SH-SY5Y (cell line): ENCODE measurements around the gene UBE2E3.

Experiments
- GATA2 ChIP-seq: IDR thresholded peaks from 2 replicates; pipeline ENCODE4 v1.6.1; 2011; ENCODE audit warnings: mild to moderate bottlenecking, low read depth, low read length
- GATA3 ChIP-seq: IDR thresholded peaks from 2 replicates; pipeline ENCODE4 v1.6.1; 2011; ENCODE audit warnings: low read depth, mild to moderate bottlenecking, low read length, moderate library complexity

UBE2E3 gene

DNA sequence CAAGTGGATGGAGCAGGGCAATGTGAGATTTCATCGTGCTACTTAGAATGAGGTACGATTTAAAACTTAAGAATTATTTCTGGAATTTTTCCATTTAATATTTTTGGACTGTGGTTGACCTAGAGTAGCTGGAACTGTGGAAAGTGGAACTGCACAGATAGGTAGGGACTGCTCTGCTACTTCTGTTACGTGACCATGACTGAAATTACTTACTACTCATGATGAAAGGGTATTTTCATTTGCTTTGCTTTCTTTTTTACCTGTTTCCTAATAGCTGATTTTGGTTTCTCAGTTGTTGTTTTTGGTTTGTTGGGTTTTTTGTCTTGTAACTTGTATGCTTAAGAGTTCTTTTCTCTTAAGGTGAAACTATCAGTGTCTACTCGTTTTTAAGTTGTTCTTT, 11.4 kb downstream of the UBE2E3 start:
- no peak for TF ChIP-seq GATA2

DNA sequence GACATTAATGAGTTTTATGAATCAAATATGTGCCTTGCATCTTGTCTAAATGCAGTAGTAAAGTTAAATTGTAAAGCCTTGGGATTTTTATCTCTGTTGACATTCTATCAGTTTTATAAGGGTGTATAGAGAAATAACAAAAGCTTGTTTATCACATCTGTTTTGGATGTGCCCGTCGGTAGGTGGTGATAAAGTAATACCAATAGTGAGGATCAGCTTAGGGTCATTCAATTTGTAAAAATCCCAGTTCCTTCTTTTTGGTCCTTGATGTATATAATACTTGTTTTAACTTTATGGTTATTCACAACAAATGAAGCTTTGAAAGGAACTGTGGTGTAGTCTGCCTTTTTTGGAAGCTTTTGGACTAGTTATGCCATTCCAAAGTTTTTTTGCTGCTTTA, 12.6 kb downstream of the UBE2E3 start:
- TF ChIP-seq GATA2, result no peak
- no peak for TF ChIP-seq GATA3

- no peak for TF ChIP-seq GATA2
- TF ChIP-seq GATA3, result no peak
Measured at GRCh38 chr2:180999274-180999964, 19.0 kb downstream of the UBE2E3 start.

DNA sequence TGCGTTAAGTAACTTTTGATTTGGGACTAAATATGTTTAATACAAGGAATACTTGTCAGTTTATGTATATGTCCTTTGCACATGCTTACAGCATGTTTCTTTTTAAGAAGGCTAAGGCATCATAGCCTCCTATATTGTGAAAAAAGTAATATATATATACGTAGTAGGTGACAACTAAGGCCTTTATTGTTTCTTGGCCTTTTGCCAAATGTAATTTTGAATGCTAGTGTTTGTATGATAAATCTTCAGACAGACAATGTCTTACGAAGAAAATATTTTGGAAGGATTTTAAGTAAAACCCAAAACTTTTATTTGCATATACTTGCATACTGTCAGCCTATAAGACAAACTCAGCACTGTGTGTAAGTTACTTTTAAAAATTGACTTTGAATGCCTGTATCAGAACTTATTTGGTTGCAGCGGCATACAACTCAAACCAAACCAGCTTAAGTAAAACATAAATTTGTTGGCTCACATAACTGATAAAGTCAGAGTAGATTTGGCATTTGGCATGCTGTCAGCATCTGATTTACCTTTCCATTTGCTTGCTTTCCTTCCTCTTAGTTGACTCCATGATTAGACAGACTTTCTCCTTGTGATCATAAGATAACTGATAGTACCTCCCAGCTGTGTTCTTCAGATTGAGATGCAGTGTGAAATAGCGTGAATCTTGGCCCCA, 24.4 kb downstream of the UBE2E3 start:
- TF ChIP-seq GATA2, result peak; percentile 18; the same call in 1 of the 2 replicates
- TF ChIP-seq GATA3, result no peak

- TF ChIP-seq GATA2 (no peak), GATA3 (no peak)
Measured at GRCh38 chr2:181005326-181005655, 24.9 kb downstream of the UBE2E3 start.

DNA sequence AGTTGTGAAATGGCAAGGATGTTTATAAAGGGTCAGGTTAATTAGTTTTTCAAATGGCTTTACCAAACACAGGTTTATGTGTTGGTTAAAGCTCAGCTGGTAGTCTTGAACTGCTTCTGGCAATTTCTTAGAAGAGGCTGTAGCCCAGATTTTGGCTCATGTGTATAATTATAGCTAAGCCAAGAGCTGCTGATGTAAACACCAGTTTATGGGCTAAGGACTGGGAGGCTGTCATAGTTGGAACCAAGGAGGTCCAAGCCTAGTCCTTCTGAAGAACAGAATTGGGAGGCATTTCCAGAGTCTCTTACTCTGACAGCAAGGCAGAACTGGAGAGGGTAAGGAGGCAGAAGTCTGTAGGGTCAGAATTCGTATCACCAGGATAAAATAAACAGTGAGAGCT, 25.4 kb downstream of the UBE2E3 start:
- TF ChIP-seq GATA3 (no peak), GATA2 (no peak)

- TF ChIP-seq GATA3 (no peak), GATA2 (no peak)
Measured at GRCh38 chr2:181007086-181007837, 26.9 kb downstream of the UBE2E3 start.

- TF ChIP-seq GATA2 (no peak), GATA3 (no peak)
Measured at GRCh38 chr2:181008407-181008806, 28.0 kb downstream of the UBE2E3 start.

DNA sequence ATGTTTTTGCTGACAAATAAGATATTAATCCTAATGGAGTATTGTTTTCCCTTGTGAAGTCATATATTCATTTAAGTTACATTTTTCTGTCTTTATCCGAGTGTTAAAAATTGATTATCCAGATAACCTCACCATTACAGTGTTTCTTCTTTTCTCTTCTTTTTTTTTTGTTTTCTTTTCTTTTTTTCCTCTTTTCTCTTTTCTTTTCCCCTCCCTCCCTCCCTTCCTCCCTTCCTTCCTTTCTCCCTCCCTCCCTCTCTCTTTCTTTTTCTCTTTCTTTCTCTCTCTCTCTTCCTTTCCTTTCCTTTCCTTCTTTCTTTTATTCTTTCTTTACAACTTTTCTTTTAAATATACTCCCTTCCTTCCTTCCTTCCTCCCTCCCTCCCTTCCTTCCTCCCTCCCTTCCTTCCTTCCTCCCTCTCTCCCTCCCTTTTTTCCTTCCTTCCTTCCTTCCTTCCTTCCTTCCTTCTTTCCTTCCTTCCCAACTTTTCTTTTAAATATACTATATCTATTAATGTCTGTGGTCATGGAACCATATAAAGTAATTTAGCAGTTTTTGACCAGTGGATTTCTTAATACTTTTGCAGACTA, 40.9 kb downstream of the UBE2E3 start:
- TF ChIP-seq GATA3, result no peak

- TF ChIP-seq GATA2, result no peak
- no peak for TF ChIP-seq GATA3
Measured at GRCh38 chr2:181022652-181023051, 42.2 kb downstream of the UBE2E3 start.

- TF ChIP-seq GATA2, result no peak
- no peak for TF ChIP-seq GATA3
Measured at GRCh38 chr2:181025004-181025403, 44.6 kb downstream of the UBE2E3 start.

DNA sequence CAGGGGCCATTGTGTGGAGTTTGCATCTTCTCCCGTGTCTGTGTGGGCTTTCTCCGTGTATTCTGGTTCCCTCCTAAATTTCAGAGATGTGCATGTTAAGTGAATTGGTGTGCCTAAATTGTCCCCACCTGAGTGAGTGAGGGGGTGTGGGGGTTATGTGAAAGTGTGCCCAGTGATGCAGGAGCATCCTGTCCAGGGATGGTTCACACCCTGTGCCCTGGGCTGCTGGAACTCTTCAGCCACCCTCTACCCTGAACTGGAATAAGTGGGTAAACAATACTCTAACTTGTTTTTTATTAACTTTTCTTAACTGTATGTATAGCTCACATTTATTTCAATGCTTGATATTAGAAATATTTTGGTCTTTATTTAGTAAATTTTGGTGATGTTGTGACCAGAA, 56.0 kb downstream of the UBE2E3 start:
- TF ChIP-seq GATA2 (no peak), GATA3 (no peak)

DNA sequence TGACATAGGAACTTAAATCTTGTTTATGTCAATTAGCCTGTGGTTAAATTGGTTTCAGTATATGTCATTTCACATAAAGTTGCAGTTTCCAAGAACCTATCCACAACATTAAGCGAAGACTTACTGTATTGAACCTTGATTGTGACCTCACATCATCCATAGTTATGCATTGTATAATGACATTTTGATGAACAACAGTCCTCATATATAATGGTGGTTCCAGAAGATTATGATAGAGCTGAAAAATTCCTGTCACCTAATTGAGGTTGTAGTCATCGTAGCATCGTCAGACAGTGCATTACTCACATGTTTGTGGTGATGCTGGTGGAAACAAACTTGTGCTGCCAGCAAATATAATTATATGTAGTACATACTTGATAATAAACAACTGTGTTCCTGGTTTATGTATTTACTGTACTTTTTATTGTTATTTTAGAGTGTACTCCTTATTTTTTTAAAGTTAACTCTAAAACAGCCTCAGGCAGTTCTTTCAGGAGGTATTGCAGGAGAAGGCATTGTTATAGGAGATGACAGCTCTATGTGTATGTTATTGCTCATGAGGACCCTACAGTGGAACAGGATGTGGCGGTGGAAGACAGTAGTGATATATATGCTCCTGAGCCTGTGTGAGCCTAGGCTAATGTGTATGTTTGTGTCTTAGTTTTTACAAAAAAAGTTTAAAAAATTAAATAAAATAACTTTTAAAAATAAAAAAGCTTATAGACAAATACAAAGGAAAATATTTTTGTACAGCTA, 56.6 kb downstream of the UBE2E3 start:
- no peak for TF ChIP-seq GATA3
- no peak for TF ChIP-seq GATA2

DNA sequence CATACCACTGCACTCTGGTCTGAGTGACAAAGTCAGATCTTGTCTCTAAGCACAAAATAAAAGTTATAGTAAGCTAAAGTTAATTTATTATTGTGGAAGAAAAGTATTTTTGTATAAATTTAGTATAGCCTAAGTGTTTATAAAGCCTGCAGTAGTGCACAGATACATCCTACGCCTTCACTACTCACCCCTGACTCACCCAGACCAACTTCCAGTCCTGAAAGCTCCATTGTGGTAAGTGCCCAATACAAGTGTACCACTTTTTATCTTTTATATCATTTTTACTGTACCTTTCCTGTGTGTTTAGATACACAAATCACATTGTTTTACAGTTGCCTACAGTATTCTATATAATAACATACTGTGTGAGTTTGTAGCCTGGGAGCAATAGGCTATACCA, 57.5 kb downstream of the UBE2E3 start:
- no peak for TF ChIP-seq GATA3
- TF ChIP-seq GATA2, result no peak
